Lung microvascular endothelial cell (primary cell): ENCODE results near the gene C12orf75. TPM values are rescaled to one million over a fixed set of nuclear protein-coding genes. Genes with fewer than 3 reads are reported as not detected.
"Not testable (repeated sequence)": the region's sequence is repeated elsewhere in the genome, so short reads cannot be mapped to it uniquely, and the experiment has no call there.

Experiments used
- DNase-seq, 2 donors: peaks; one replicate each; pipeline versions ENCODE4 v3.0.0 to v3.0.0-alpha.2; 2010; ENCODE audit warnings: low read depth in 2 of 2
- total RNA-seq: library from RNA; depleted of rRNA; stranded (reverse); fragments of >200 nt; gene quantifications from 2 replicates; pipeline ENCODE4 v1.2.1, GENCODE V29; 2014

Gene C12orf75
- total RNA-seq, 1 donor from 2014 or later, result 5.8 TPM

GRCh38 chr12:105369014-105369413, 38.5 kb downstream of the C12orf75 start:
- peak in 1 of 2 donors; percentile 32 for DNase-seq

- no peak for DNase-seq
These were observed 43.8 kb downstream of the C12orf75 start for GRCh38 chr12:105374303-105374702.

GRCh38 chr12:105377077-105377476, 46.6 kb downstream of the C12orf75 start:
- DNase-seq, result no peak

GRCh38 chr12:105378911-105379310, 48.4 kb downstream of the C12orf75 start:
- peak; percentile 47 to 70 for DNase-seq

GRCh38 chr12:105382771-105383622, 52.5 kb downstream of the C12orf75 start:
- DNase-seq, result peak; percentile 80 to 81

GRCh38 chr12:105384220-105384619, 53.7 kb downstream of the C12orf75 start:
- no peak for DNase-seq

GRCh38 chr12:105384916-105385535, 54.5 kb downstream of the C12orf75 start:
- DNase-seq, result no peak

GRCh38 chr12:105386431-105386830, 55.9 kb downstream of the C12orf75 start:
- no peak for DNase-seq

GRCh38 chr12:105391231-105391630, 60.7 kb downstream of the C12orf75 start:
- no peak for DNase-seq

- DNase-seq, result peak in 1 of 2 donors; percentile 78
These were observed 63.1 kb downstream of the C12orf75 start for GRCh38 chr12:105393587-105393986.

GRCh38 chr12:105396024-105396423, 65.5 kb downstream of the C12orf75 start:
- DNase-seq, result no peak

GRCh38 chr12:105396983-105397382, 66.5 kb downstream of the C12orf75 start:
- no peak for DNase-seq

GRCh38 chr12:105398930-105399329, 68.4 kb downstream of the C12orf75 start:
- no peak for DNase-seq

- DNase-seq, result no peak
These were observed 69.1 kb downstream of the C12orf75 start for GRCh38 chr12:105399428-105400081.

- no peak for DNase-seq
These were observed 69.7 kb downstream of the C12orf75 start for GRCh38 chr12:105400227-105400626.

- no peak for DNase-seq
These were observed 70.7 kb downstream of the C12orf75 start for GRCh38 chr12:105401198-105401597.

- no peak for DNase-seq
These were observed 71.9 kb downstream of the C12orf75 start for GRCh38 chr12:105402366-105402765.

- DNase-seq, result no peak
These were observed 72.6 kb downstream of the C12orf75 start for GRCh38 chr12:105403095-105403494.

GRCh38 chr12:105404134-105404533, 73.6 kb downstream of the C12orf75 start:
- DNase-seq, result not testable (repeated sequence)

GRCh38 chr12:105406497-105406896, 76.0 kb downstream of the C12orf75 start:
- DNase-seq, result no peak

- DNase-seq, result no peak
These were observed 78.8 kb downstream of the C12orf75 start for GRCh38 chr12:105409279-105409678.

- peak; percentile 75 to 96 for DNase-seq
These were observed 79.4 kb downstream of the C12orf75 start for GRCh38 chr12:105409801-105410471.
